Fibroblast of the aortic adventitia (primary cell): ENCODE measurements around the gene SMC6. TPM values are rescaled to one million over a fixed set of nuclear protein-coding genes. Genes with fewer than 3 reads are reported as not detected.
A peak's percentile ranks its signal among the peaks of the same experiment; 100 is the strongest.

Experiments
- DNase-seq: peaks from one replicate; pipeline ENCODE4 v3.0.0-alpha.2; 2010; ENCODE audit warnings: low read depth
- H3K4me3 ChIP-seq: 2 replicates; pipeline ENCODE4 v1.5.1; 2011; ENCODE audit warnings: low read depth, mild to moderate bottlenecking, control low read depth, low read length, moderate library complexity
- CTCF ChIP-seq: IDR thresholded peaks from 2 replicates; pipeline ENCODE4 v1.5.1; 2011; ENCODE audit warnings: mild to moderate bottlenecking, low read length, control low read depth, inconsistent platforms; ENCODE audit not compliant: insufficient read depth
- total RNA-seq: library from RNA; depleted of rRNA; stranded (reverse); fragments of >200 nt; gene quantifications from 2 replicates; pipeline ENCODE4 v1.2.3, GENCODE V29; 2012; ENCODE audit warnings: low replicate concordance

Gene SMC6
- total RNA-seq, 1 donor = 31.0 TPM

- DNase-seq = peak; percentile 93
- TF ChIP-seq CTCF = peak; percentile 83
- H3K4me3 ChIP-seq = no peak overlapping the region
Observed at GRCh38 chr2:17646081-17646554, 107.5 kb downstream of the SMC6 start.

- TF ChIP-seq CTCF = no peak
- peak; percentile 43 for DNase-seq
- H3K4me3 ChIP-seq = no peak overlapping the region
Observed at GRCh38 chr2:17644997-17645720, 108.5 kb downstream of the SMC6 start.

- DNase-seq = peak; percentile 95
- no peak overlapping the region for H3K4me3 ChIP-seq
- TF ChIP-seq CTCF = peak; percentile 1
Observed at GRCh38 chr2:17643031-17643615, 110.5 kb downstream of the SMC6 start.

GRCh38 chr2:17640406-17640805, 113.2 kb downstream of the SMC6 start:
- no peak for DNase-seq
- no peak overlapping the region for H3K4me3 ChIP-seq
- no peak for TF ChIP-seq CTCF

- no peak for DNase-seq
- no peak overlapping the region for H3K4me3 ChIP-seq
- no peak for TF ChIP-seq CTCF
Observed at GRCh38 chr2:17638196-17638743, 115.3 kb downstream of the SMC6 start.

DNA sequence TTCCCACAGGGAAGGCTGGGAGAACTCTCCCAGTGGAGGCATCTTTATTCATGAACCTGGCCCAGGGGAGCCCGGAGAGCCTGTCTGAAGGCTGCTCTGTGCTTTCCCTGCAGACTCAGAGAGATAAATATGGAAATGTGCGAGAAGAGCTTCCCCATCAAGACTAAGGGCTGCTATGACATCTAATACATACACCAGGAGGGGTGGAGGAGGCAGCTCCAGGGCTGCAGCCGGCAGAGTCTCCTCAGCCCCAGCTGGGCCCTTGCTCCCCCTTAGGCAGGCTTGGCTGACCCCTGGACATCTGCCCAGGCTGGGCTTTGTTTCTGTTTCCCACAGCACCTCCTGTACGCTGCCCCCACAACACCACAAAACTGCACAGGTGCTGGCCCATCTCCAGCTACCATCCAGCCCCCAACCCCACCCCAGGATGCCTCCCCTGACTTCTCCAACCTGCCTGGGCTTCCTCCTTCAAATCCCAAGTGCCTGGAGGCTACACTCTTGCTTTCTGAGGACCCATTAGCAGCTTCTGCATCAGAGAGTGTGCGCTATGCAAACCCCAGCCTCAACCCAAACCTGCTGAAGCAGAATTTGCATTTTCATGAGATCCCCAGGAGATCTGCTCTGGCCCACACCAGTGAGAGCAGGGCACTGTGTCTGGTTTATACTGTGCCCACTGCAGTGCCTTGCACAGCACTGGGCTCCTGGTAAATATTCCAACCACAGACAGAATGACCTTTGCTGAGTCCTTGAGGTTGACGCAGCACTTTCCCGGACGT, 116.3 kb downstream of the SMC6 start:
- no peak overlapping the region for H3K4me3 ChIP-seq
- TF ChIP-seq CTCF = no peak
- no peak for DNase-seq
